Mucosa of descending colon (tissue), 3 donors: ENCODE results near the gene NUDT17. TPM values are rescaled to one million over a fixed set of nuclear protein-coding genes. Genes with fewer than 3 reads are reported as not detected.
A peak's percentile ranks its signal among the peaks of the same experiment; 100 is the strongest.
"Not testable (repeated sequence)": the region's sequence is repeated elsewhere in the genome, so short reads cannot be mapped to it uniquely, and the experiment has no call there.

ENCODE experiments used
- ATAC-seq: fragments of 200-7000 bp; cut with Tn5 transposase; one replicate; pipeline ENCODE4 v1.9.1; 2020; ENCODE audit warnings: mild to moderate bottlenecking, moderate library complexity
- DNase-seq, 3 donors: peaks; one replicate each; pipeline ENCODE4 v3.0.0-alpha.2; 2020
- H3K36me3 ChIP-seq: fragments of 200-600 bp; one replicate; pipeline ENCODE4 v1.8.0; 2021; ENCODE audit warnings: low read depth, mild to moderate bottlenecking
- H3K4me1 ChIP-seq: fragments of 200-600 bp; one replicate; pipeline ENCODE4 v1.8.0; 2021; ENCODE audit warnings: low read depth, mild to moderate bottlenecking
- H3K4me3 ChIP-seq: fragments of 200-600 bp; one replicate; pipeline ENCODE4 v1.8.0; 2021; ENCODE audit warnings: mild to moderate bottlenecking
- H3K9me3 ChIP-seq: fragments of 200-600 bp; one replicate; pipeline ENCODE4 v1.8.0; 2021; ENCODE audit warnings: mild to moderate bottlenecking
- intact Hi-C, 2 donors: fragments of 100-400 bp; cut with DNase I in 1 of 2; cut with micrococcal nuclease in 1 of 2; formaldehyde crosslinking; loops; one replicate each; pipeline versions ENCODE4 v1.11.0 to v1.11.1; 2022; cut with DNase I, micrococcal nuclease
- total RNA-seq, 3 donors: library from RNA; stranded (reverse); fragmentation: NEBNext Ultra II Directional in 2 of 3; extraction: Animal tissue kit (Norgen Biotek cat#: 25700) in 2 of 3; gene quantifications; one replicate each; pipeline versions ENCODE4 v1.2.1 to v1.2.4, GENCODE V29; 2021 to 2023
- TF ChIP-seq, protein P1 (sequence below): fragments of 200-600 bp; IDR thresholded peaks from one replicate; pipeline ENCODE4 v1.8.0; 2022; ENCODE audit warnings: antibody characterized with exemption, mild to moderate bottlenecking
- donor health status: DM: no; HTN: no; CAD: no; lungs with moderate emphysema.
- donor health status: DM: no; HTN: no; CAD: no.
- donor health status: DM: no; HTN: yes; CAD: no.

Gene NUDT17
- total RNA-seq, 3 donors from 2014 or later, result 1.1 to 2.5 (median 1.3) TPM

DNA sequence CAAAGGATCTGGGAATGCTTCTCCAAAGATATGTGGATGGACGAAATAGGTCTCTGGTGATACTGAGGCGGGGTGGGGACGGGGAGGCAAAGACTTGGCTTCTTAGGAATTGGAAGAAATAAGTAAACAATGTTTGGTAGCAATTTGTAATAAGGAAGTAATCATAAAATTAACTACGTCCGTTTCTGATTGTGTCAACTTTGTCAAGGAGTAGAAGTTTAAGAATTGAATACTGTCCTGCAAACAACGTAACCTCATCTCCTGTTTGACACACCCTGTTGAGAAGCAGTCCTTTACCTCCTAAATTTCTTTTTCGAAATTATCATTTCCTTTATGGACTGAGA, 21.0 kb upstream of the NUDT17 start:
- Histone ChIP-seq H3K4me1 (peaks cover 6% of the 10 kb centered on the region), H3K9me3 (no peaks in the 10 kb centered on the region), H3K4me3 (peak overlapping the region; percentile 65), H3K36me3 (peaks cover 5% of the 10 kb centered on the region)
- TF ChIP-seq, protein P1, sequence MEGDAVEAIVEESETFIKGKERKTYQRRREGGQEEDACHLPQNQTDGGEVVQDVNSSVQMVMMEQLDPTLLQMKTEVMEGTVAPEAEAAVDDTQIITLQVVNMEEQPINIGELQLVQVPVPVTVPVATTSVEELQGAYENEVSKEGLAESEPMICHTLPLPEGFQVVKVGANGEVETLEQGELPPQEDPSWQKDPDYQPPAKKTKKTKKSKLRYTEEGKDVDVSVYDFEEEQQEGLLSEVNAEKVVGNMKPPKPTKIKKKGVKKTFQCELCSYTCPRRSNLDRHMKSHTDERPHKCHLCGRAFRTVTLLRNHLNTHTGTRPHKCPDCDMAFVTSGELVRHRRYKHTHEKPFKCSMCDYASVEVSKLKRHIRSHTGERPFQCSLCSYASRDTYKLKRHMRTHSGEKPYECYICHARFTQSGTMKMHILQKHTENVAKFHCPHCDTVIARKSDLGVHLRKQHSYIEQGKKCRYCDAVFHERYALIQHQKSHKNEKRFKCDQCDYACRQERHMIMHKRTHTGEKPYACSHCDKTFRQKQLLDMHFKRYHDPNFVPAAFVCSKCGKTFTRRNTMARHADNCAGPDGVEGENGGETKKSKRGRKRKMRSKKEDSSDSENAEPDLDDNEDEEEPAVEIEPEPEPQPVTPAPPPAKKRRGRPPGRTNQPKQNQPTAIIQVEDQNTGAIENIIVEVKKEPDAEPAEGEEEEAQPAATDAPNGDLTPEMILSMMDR, result no peak
- DNase-seq, result no peak
- intact Hi-C loops, result no loop called here
- ATAC-seq, result peak; percentile 1

DNA sequence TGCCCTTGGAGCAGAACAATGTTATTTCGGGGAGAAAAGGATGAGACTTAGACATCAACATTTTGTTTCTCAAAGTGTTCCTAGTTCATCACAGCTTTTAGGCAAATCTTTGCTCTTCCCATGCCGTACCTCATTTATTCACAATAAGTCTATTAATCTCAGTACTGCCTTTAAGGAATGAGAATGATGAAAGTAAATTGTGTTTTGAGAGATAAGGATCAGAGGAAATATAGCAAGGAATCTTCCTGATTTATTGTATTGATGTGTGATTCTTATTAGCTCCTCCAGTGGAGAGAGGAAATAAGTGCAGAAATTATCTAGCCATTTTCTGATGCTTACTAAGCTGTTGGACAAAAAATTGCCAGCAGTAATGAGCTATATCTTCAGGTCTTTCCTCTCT, 19.4 kb upstream of the NUDT17 start:
- ATAC-seq (no peak), DNase-seq (no peak)
- intact Hi-C loops, result no loop called here
- Histone ChIP-seq H3K4me3 (no peak overlapping the region), H3K36me3 (peaks cover 5% of the 10 kb centered on the region), H3K9me3 (no peaks in the 10 kb centered on the region), H3K4me1 (peaks cover 6% of the 10 kb centered on the region)
- TF ChIP-seq, protein P1, result no peak

DNA sequence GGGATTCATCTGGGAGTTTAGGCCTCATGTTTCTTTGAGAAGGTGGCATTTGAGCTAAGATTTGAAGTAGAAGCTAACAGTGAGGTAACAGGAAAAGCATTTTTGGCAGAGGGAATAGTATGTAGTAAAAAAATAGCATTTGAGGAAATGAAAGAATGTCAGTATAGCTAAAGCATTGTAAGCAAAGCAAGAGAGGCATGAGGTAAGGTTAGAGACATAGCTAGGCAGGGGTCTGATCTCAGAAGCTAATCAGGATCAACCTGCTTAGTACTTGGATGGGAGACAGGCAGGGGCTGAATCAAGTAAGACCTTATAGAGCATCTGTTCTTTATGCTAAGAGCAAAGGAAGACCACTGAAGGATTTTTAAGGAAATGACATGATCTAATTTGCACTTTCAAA, 17.5 kb upstream of the NUDT17 start:
- Histone ChIP-seq H3K36me3 (peaks cover 5% of the 10 kb centered on the region), H3K9me3 (no peaks in the 10 kb centered on the region), H3K4me1 (peaks cover 6% of the 10 kb centered on the region), H3K4me3 (no peak overlapping the region)
- no peak for ATAC-seq
- intact Hi-C loops, result no loop called here
- TF ChIP-seq, protein P1, result no peak
- no peak for DNase-seq

DNA sequence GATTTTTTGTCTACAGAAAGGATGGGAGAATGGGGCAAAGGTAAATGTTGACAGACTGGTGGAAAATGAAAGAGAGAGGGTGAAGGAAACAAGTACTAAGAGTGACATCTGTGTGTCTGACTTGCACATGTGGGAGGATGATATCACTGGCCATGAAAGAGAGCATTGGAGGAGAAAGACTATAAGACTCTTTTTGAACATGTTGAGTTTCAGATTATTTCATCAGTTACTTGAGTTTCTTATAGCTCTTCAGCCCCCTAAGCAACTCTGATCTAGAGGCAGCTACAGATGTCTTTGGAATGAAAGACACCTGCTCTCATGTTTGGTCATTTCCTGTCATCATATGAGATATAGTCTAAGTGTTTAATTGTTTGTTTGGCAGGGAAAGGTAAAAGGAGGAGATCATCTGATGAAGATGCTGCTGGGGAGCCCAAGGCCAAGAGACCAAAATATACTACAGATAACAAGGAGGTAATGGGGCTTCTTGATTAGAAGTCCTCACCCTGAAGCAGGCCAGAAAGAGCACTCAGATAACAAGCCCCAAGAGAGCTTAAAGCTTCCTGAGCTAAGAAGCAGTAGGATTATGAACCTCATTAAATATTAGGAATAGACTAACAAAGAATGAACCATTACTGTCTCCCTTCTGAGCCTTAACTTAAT, 16.9 kb upstream of the NUDT17 start:
- DNase-seq (no peak), ATAC-seq (no peak)
- TF ChIP-seq, protein P1, result no peak
- intact Hi-C loops, result no loop called here
- H3K9me3 ChIP-seq, result no peaks in the 10 kb centered on the region
- peaks cover 6% of the 10 kb centered on the region for H3K4me1 ChIP-seq
- no peak overlapping the region for H3K4me3 ChIP-seq
- H3K36me3 ChIP-seq, result peaks cover 5% of the 10 kb centered on the region

DNA sequence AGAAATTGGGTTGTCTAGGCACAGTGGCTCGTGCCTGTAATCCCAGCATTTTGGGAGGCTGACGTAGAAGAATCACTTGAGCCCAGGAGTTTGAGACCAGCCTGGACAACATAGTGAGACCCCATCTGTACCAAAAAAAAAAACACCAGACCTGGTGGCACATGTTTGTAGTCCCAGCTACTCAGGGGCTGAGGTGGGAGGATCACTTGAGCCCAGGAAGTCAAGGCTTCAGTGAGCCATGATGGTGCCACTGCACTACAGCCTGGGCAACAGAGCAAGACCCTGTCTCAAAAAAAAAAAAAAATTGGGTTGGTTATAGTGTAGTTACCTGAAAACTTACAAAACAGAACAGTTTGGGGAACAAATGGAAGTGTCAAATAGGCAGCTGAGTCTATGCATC, 14.6 kb upstream of the NUDT17 start:
- H3K4me3 ChIP-seq, H3K9me3 ChIP-seq, intact Hi-C loops, H3K36me3 ChIP-seq, DNase-seq, H3K4me1 ChIP-seq, ATAC-seq: not testable (repeated sequence)

DNA sequence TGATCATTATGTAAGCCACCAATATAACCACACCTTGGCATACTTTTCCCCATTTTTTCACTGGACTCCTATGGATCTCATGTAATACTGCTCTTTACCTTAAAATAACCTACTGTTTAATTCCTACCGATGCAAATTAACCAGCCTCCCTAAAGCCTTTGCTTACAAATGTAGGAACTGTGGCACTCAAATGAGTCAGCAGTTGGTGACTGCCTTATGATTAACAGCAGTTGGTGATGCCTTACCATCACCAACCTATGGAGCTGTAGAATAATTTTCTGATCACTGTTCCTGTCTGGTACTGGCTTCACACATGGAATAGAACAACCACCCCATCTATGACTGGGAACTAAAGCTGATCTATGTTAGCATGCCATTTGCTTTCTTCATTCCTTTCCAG, 7.8 kb upstream of the NUDT17 start:
- Histone ChIP-seq H3K36me3 (peaks cover 12% of the 10 kb centered on the region), H3K9me3 (no peaks in the 10 kb centered on the region), H3K4me3 (no peak overlapping the region), H3K4me1 (no peaks in the 10 kb centered on the region)
- TF ChIP-seq, protein P1, result no peak
- DNase-seq (no peak), ATAC-seq (no peak)
- intact Hi-C loops, result no loop called here
